GM12892 (cell line): ENCODE measurements around the gene CAMKMT.

Experiments
- POLR2A ChIP-seq: IDR thresholded peaks from 2 replicates; pipeline ENCODE4 v1.6.1; 2011; ENCODE audit warnings: low read depth, low read length, control low read depth
- POLR2AphosphoS5 ChIP-seq: IDR thresholded peaks from 2 replicates; pipeline ENCODE4 v1.6.1; 2011; ENCODE audit warnings: low read depth, low read length, control low read depth
- TAF1 ChIP-seq: IDR thresholded peaks from 2 replicates; pipeline ENCODE4 v1.6.1; 2011; ENCODE audit warnings: low read depth, mild to moderate bottlenecking, control low read depth, low read length, borderline replicate concordance

GRCh38 chr2:44494006-44494405 is 132.3 kb downstream of the CAMKMT start:
- TF ChIP-seq POLR2AphosphoS5 (no peak), POLR2A (no peak), TAF1 (no peak)
